GM12873 (cell line): ENCODE data around the gene FCHO2.

Source experiments
- CTCF ChIP-seq: IDR thresholded peaks from 2 replicates; pipeline ENCODE4 v1.5.1; 2012; ENCODE audit warnings: low read depth, mild to moderate bottlenecking, moderate library complexity, low read length, control low read depth; ENCODE audit not compliant: insufficient read depth; ENCODE audit errors: missing control alignments

The FCHO2 gene

GRCh38 chr5:72925336-72926010 lies 30.4 kb upstream of the FCHO2 start:
- no peak for TF ChIP-seq CTCF

- no peak for TF ChIP-seq CTCF
Measured at GRCh38 chr5:72936893-72937292, 18.9 kb upstream of the FCHO2 start.

GRCh38 chr5:72937517-72938061 lies 18.3 kb upstream of the FCHO2 start:
- TF ChIP-seq CTCF = no peak

- no peak for TF ChIP-seq CTCF
Measured at GRCh38 chr5:72938206-72938605, 17.6 kb upstream of the FCHO2 start.

GRCh38 chr5:72940082-72940481 lies 15.8 kb upstream of the FCHO2 start:
- no peak for TF ChIP-seq CTCF

GRCh38 chr5:72943307-72943706 lies 12.5 kb upstream of the FCHO2 start:
- TF ChIP-seq CTCF = no peak

- TF ChIP-seq CTCF = no peak
Measured at GRCh38 chr5:72947498-72947897, 8.3 kb upstream of the FCHO2 start.
